Embryonic facial prominence (tissue), 1 donor: Measurements from ENCODE around the gene PRKCSH.

Experiments
- DNase-seq: peaks from one replicate; pipeline ENCODE4 v3.0.0-alpha.2; 2016; ENCODE audit errors: extremely low spot score

The PRKCSH gene

GRCh38 chr19:11499220-11499726, 63.8 kb downstream of the PRKCSH start:
- DNase-seq = no peak

GRCh38 chr19:11499890-11500420, 64.5 kb downstream of the PRKCSH start:
- no peak for DNase-seq
